Endothelial cell of umbilical vein (primary cell): ENCODE results near the gene PEX16. TPM values are rescaled to one million over a fixed set of nuclear protein-coding genes. Genes with fewer than 3 reads are reported as not detected.

Experiments
- BruUV-seq: library from RNA; stranded (reverse); fragments of 400-500 nt; replicated peaks from 2 replicates; lab custom pipeline; 2021; lab: Mats Ljungman, UMichigan
- CTCF ChIA-PET: fragments of 300-600, 350-600 bp; sonication (Branson Sonifier 250); formaldehyde crosslinking; loops from one replicate; lab custom pipeline; 2021; ENCODE audit warnings: antibody characterized with exemption, inconsistent platforms; lab: Charles Lee
- POLR2A ChIA-PET: fragments of 300-600, 350-600 bp; sonication (Branson Sonifier 250); formaldehyde crosslinking; loops from one replicate; lab custom pipeline; 2021; ENCODE audit warnings: antibody characterized with exemption, inconsistent platforms; lab: Charles Lee
- DNase-seq: peaks from one replicate; pipeline ENCODE4 v3.0.0-alpha.2; 2011; ENCODE audit warnings: low read depth, low spot score
- FAIRE-seq: peaks from 2 replicates; lab custom pipeline; 2011; peaks lifted over from hg19 to GRCh38; lab: Jason Lieb, UNC
- H2AFZ ChIP-seq: 2 replicates; pipeline ENCODE4 v1.6.0; 2012; ENCODE audit warnings: low read depth, low read length, control low read depth, inconsistent platforms
- H3K27ac ChIP-seq: 2 replicates; pipeline ENCODE4 v1.5.1; 2011; ENCODE audit warnings: low read depth, mild to moderate bottlenecking, control low read depth, low read length, moderate library complexity; ENCODE audit not compliant: insufficient read depth
- H3K27me3 ChIP-seq, 2 experiments: 2 replicates each; pipeline versions ENCODE4 v1.6.0 to v1.6.1; 2011; ENCODE audit warnings: low read length in 2 of 2, mixed read lengths in 1 of 2; ENCODE audit not compliant: control insufficient read depth in 2 of 2, insufficient read depth in 2 of 2
- H3K36me3 ChIP-seq, 2 experiments: 2 replicates in 1 of 2; 3 replicates in 1 of 2; pipeline ENCODE4 v1.5.1; 2011; ENCODE audit warnings: low read length in 2 of 2, mild to moderate bottlenecking in 1 of 2, moderate library complexity in 1 of 2; ENCODE audit not compliant: control insufficient read depth in 2 of 2, insufficient read depth in 2 of 2; ENCODE audit errors: extremely low read depth in 1 of 2
- H3K4me1 ChIP-seq: 3 replicates; pipeline ENCODE4 v1.5.1; 2011; ENCODE audit warnings: mild to moderate bottlenecking, low read length; ENCODE audit not compliant: control insufficient read depth, insufficient read depth; ENCODE audit errors: extremely low read depth
- H3K4me2 ChIP-seq: 2 replicates; pipeline ENCODE4 v1.6.1; 2011; ENCODE audit warnings: low read length, control low read depth, mixed read lengths; ENCODE audit not compliant: insufficient read depth
- H3K4me3 ChIP-seq, 3 experiments: fragments of 200-600 bp in 1 of 3; sonication (generic), shearing (Covaris generic) in 1 of 3; replicated peaks in 1 of 3; 2 replicates each; pipeline ENCODE4 v1.5.1; 2011 to 2016; ENCODE audit warnings: control low read depth in 3 of 3, low read length in 3 of 3, mild to moderate bottlenecking in 2 of 3, inconsistent platforms in 1 of 3, low read depth in 1 of 3, moderate library complexity in 1 of 3; ENCODE audit not compliant: insufficient read depth in 1 of 3
- H3K79me2 ChIP-seq: 2 replicates; pipeline ENCODE4 v1.6.0; 2012; ENCODE audit warnings: low read length, inconsistent platforms; ENCODE audit not compliant: control insufficient read depth, insufficient read depth
- H3K9ac ChIP-seq: replicated peaks from 2 replicates; pipeline ENCODE3; 2011; ENCODE audit warnings: low read length, control low read depth; ENCODE audit not compliant: insufficient read depth; ENCODE audit errors: extremely low read depth
- H3K9me1 ChIP-seq: replicated peaks from 3 replicates; pipeline ENCODE4 v1.6.0; 2011; ENCODE audit warnings: mild to moderate bottlenecking, low read length; ENCODE audit not compliant: control insufficient read depth, insufficient read depth; ENCODE audit errors: extremely low read depth
- H3K9me3 ChIP-seq: replicated peaks from 2 replicates; pipeline ENCODE4 v1.5.1; 2012; ENCODE audit warnings: low read length, inconsistent platforms; ENCODE audit not compliant: control insufficient read depth, insufficient read depth
- H4K20me1 ChIP-seq: replicated peaks from 2 replicates; pipeline ENCODE3; 2011; ENCODE audit warnings: mild to moderate bottlenecking, low read length; ENCODE audit not compliant: control insufficient read depth, insufficient read depth; ENCODE audit errors: extremely low read depth
- EZH2 ChIP-seq: IDR thresholded peaks from 2 replicates; pipeline ENCODE4 v1.6.1; 2012; ENCODE audit warnings: borderline replicate concordance, low read depth, mild to moderate bottlenecking, moderate library complexity, low read length, inconsistent platforms; ENCODE audit not compliant: severe bottlenecking
- FOS ChIP-seq: IDR thresholded peaks from 2 replicates; pipeline ENCODE4 v1.6.1; 2011; ENCODE audit warnings: mild to moderate bottlenecking, low read length, moderate library complexity, borderline replicate concordance; ENCODE audit not compliant: insufficient read depth
- GATA2 ChIP-seq: IDR thresholded peaks from 2 replicates; pipeline ENCODE4 v1.7.0; 2011; ENCODE audit warnings: low read depth, mild to moderate bottlenecking, moderate library complexity, mixed read lengths, low read length; ENCODE audit not compliant: insufficient read length, insufficient read depth
- JUN ChIP-seq: IDR thresholded peaks from 2 replicates; pipeline ENCODE4 v1.6.1; 2011; ENCODE audit warnings: borderline replicate concordance, low read depth; ENCODE audit not compliant: insufficient read length, insufficient read depth
- POLR2AphosphoS5 ChIP-seq: IDR thresholded peaks from 2 replicates; pipeline ENCODE4 v1.6.1; 2012; ENCODE audit warnings: low read depth, mild to moderate bottlenecking, control low read depth, low read length, moderate library complexity; ENCODE audit not compliant: insufficient read depth
- dilution Hi-C: fragments of 300-500 bp; cut with MboI; formaldehyde crosslinking; loops from one replicate; pipeline ENCODE4 v1.15.0; 2019; ENCODE audit warnings: low sequenced_read_pairs; ENCODE audit not compliant: extremely low pct_ligation_motif_present
- intact Hi-C: fragments of 100-400 bp; cut with micrococcal nuclease; formaldehyde crosslinking; loops from one replicate; pipeline ENCODE4 v1.10.0; 2022
- polyA plus RNA-seq, 4 experiments: library from polyadenylated mRNA; depleted of rRNA in 3 of 4; stranded (reverse) in 3 of 4; unstranded in 1 of 4; fragments of >200 nt; gene quantifications; 2 replicates each; pipeline versions ENCODE4 v1.2.1 to v1.2.3, GENCODE V29; 2011 to 2012; ENCODE audit warnings: missing spikeins in 1 of 4
- total RNA-seq: library from RNA; stranded (reverse); gene quantifications from 2 replicates; pipeline ENCODE4 v1.2.3, GENCODE V29; 2021
- TF ChIP-seq, protein P1 (sequence below): IDR thresholded peaks from 2 replicates; pipeline ENCODE4 v1.6.1; 2011; ENCODE audit not compliant: insufficient read depth, insufficient read length

Gene PEX16
- total and polyA plus RNA-seq, 2 donors (not counting 3 experiments of a cell fraction or from before 2014, with no cell fraction given): 27.4 to 32.2 TPM

DNA sequence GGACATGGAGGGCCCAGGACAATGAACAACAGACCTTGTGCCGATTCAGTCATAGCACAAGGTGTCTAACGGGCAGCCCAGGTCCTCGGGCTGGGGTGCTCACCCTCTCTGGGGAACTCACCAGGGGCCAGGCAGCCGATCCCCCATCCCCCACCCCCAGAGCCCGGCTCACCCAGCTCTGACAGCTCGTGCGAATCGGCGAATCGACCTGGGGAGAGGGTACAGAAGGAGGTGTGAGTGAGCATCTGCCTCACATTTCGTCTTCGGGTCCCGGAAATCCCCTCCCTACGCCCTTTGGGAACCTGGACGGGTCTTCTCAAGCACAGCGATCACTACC is 423 bp downstream of the PEX16 start:
- intact Hi-C loops: loop anchor here (1.0 kb wide), 1 partner anchor 45 kb away; no protein-coding TSS in a partner anchor
- H4K20me1 ChIP-seq: no peaks in the 10 kb centered on the region
- ChIA-PET CTCF (interaction anchor here (1.0 to 1.3 kb wide), 3 partner anchors 45 to 146 kb away, joined by 3 to 5 read pairs (median 4); no protein-coding TSS in a partner anchor), POLR2A (interaction anchor here (1.3 to 1.6 kb wide), 2 partner anchors 11 to 18 kb away, joined by 3 to 4 read pairs; no protein-coding TSS in a partner anchor)
- no peaks in the 10 kb centered on the region for H3K9me1 ChIP-seq
- FAIRE-seq (no peak), DNase-seq (no peak)
- H3K4me2 ChIP-seq: peak overlapping the region; percentile 96
- H3K4me1 ChIP-seq: peaks cover 10% of the 10 kb centered on the region
- peak overlapping the region; percentile 88 for H3K9ac ChIP-seq
- H3K9me3 ChIP-seq: no peaks in the 10 kb centered on the region
- peak overlapping the region; percentile 49 for H2AFZ ChIP-seq
- peaks cover 10% of the 10 kb centered on the region for H3K79me2 ChIP-seq
- peaks cover 5 to 9% of the 10 kb centered on the region in 2 experiments for H3K27me3 ChIP-seq
- peak overlapping the region; percentile 79 for H3K27ac ChIP-seq
- H3K36me3 ChIP-seq: peaks cover 0 to 25% of the 10 kb centered on the region in 2 experiments
- TSS peak; percentile 68 for BruUV-seq
- H3K4me3 ChIP-seq: peak overlapping the region; percentile 87 to 96 (median 94)
- dilution Hi-C loops: no loop called here
- TF ChIP-seq EZH2 (no peak), JUN (no peak), GATA2 (no peak), FOS (no peak)
- TF ChIP-seq, protein P1, sequence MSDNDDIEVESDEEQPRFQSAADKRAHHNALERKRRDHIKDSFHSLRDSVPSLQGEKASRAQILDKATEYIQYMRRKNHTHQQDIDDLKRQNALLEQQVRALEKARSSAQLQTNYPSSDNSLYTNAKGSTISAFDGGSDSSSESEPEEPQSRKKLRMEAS: no peak

DNA sequence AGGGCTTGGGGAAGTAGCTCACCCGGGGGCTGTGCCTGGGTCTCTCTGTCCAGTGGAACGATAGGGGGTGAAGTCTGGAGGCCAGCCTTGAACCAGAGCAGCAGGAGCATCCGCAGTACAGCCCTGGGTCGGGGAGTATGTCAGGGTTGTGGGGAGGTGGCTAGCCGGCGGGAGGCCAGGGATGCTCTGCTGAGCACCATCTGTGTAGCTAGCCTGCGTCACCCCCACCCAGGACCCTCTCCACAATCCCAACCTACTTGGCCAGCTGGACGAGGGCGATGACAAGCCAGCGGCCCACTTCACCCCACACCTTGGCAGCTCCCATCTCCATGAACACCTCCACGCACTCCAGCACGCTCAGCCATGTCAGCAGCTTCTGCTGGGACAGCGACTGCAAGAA is 2.2 kb downstream of the PEX16 start:
- no peak for FAIRE-seq
- intact Hi-C loops (no loop called here), dilution Hi-C loops (no loop called here)
- ChIA-PET POLR2A (no interaction called here), CTCF (no interaction called here)
- Histone ChIP-seq H2AFZ (no peak overlapping the region), H3K36me3 (peaks cover 0 to 35% of the 10 kb centered on the region in 2 experiments), H3K9me3 (no peaks in the 10 kb centered on the region), H3K9me1 (no peaks in the 10 kb centered on the region), H3K79me2 (peaks cover 10% of the 10 kb centered on the region), H3K4me3 (no peak overlapping the region), H3K27ac (no peak overlapping the region), H4K20me1 (no peaks in the 10 kb centered on the region), H3K27me3 (no peaks in the 10 kb centered on the region), H3K4me2 (no peak overlapping the region), H3K4me1 (peaks cover 10% of the 10 kb centered on the region), H3K9ac (no peak overlapping the region)
- DNase-seq: no peak
- no peak for TF ChIP-seq GATA2
- no peak for TF ChIP-seq EZH2
- no peak for TF ChIP-seq POLR2AphosphoS5
- no peak for TF ChIP-seq JUN
- no TSS peak for BruUV-seq
